Stimulated activated naive CD4-positive, alpha-beta T cell treated with Interleukin-2 at 50 U/mL for 16 hours (primary cell): Measurements from ENCODE around the gene FALEC.

Experiments
- DNase-seq: peaks from one replicate; lab custom pipeline; 2025; lab: John Stamatoyannopoulos, UW

The FALEC gene

GRCh38 chr1:150545486-150546032, 30.0 kb downstream of the FALEC start:
- DNase-seq, result no peak

- DNase-seq, result no peak
These were observed 30.9 kb downstream of the FALEC start for GRCh38 chr1:150546294-150546937.

- no peak for DNase-seq
These were observed 32.7 kb downstream of the FALEC start for GRCh38 chr1:150548324-150548631.

GRCh38 chr1:150548632-150549495, 33.3 kb downstream of the FALEC start, which contains the start of gene ADAMTSL4:
TSS of gene ADAMTSL4 (plus strand) at chr1:150549408. CDS start at chr1:150552289, 2,881 bp downstream.
- DNase-seq, result no peak

GRCh38 chr1:150549496-150550221, 34.1 kb downstream of the FALEC start:
- DNase-seq, result no peak

- DNase-seq, result no peak
These were observed 34.9 kb downstream of the FALEC start for GRCh38 chr1:150550222-150551050.

- DNase-seq, result no peak
These were observed 35.7 kb downstream of the FALEC start for GRCh38 chr1:150551051-150551783.

GRCh38 chr1:150551784-150552127, 36.2 kb downstream of the FALEC start:
- DNase-seq, result no peak

GRCh38 chr1:150552128-150552910, 36.8 kb downstream of the FALEC start:
- no peak for DNase-seq

GRCh38 chr1:150552911-150553289, 37.3 kb downstream of the FALEC start:
- DNase-seq, result no peak

- DNase-seq, result no peak
These were observed 38.0 kb downstream of the FALEC start for GRCh38 chr1:150553392-150554085.

- no peak for DNase-seq
These were observed 38.5 kb downstream of the FALEC start for GRCh38 chr1:150554086-150554452.

- DNase-seq, result no peak
These were observed 39.8 kb downstream of the FALEC start for GRCh38 chr1:150555198-150555970.

GRCh38 chr1:150555971-150556865, 40.7 kb downstream of the FALEC start:
- DNase-seq, result no peak

GRCh38 chr1:150557065-150557600, 41.6 kb downstream of the FALEC start:
- no peak for DNase-seq

GRCh38 chr1:150557813-150558212, 42.3 kb downstream of the FALEC start:
- DNase-seq, result no peak

- no peak for DNase-seq
These were observed 42.8 kb downstream of the FALEC start for GRCh38 chr1:150558303-150558704.
